ENCODE measurements around the gene PTCHD4.

The PTCHD4 gene

GRCh38 chr6:48067886-48068277 is 43.1 kb downstream of the PTCHD4 start:
- no peak overlapping the region for H3K4me3 ChIP-seq (ENCODE audit: insufficient read depth, low read length, poor library complexity, severe bottlenecking)
- H3K9me3 ChIP-seq (ENCODE audit: insufficient read depth, low read length), result no peaks in the 10 kb centered on the region
- H2AFZ ChIP-seq (ENCODE audit: low read depth, low read length, severe bottlenecking), result no peak overlapping the region
- H3K27ac ChIP-seq (ENCODE audit: low read depth, low read length), result no peak overlapping the region
- H3K36me3 ChIP-seq (ENCODE audit: low read length), result no peaks in the 10 kb centered on the region
- no peak for TF ChIP-seq EZH2phosphoT487 (conservative IDR thresholded peaks at IDR 0.05; ENCODE audit: low read length)
- TF ChIP-seq CTCF (IDR thresholded peaks at IDR 0.05; ENCODE audit: insufficient read depth, low read length, poor library complexity, severe bottlenecking), result no peak
- H3F3A ChIP-seq (ENCODE audit: insufficient read depth), result no peaks in the 10 kb centered on the region
- no peaks in the 10 kb centered on the region for H4K20me1 ChIP-seq (ENCODE audit: low read depth, low read length)
- no peak overlapping the region for H3K4me2 ChIP-seq (ENCODE audit: low read depth, low read length, poor library complexity, severe bottlenecking)
- H3K9me2 ChIP-seq (replicated peaks; ENCODE audit: insufficient read depth, low read length), result no peaks in the 10 kb centered on the region
- H3K79me2 ChIP-seq (ENCODE audit: insufficient read depth, low read length), result no peaks in the 10 kb centered on the region
- H3K27me3 ChIP-seq (ENCODE audit: low read length), result no peaks in the 10 kb centered on the region
- H3K9ac ChIP-seq (ENCODE audit: low read length), result no peak overlapping the region

- H3K9me2 ChIP-seq (replicated peaks; ENCODE audit: insufficient read depth, low read length), result no peaks in the 10 kb centered on the region
- no peaks in the 10 kb centered on the region for H3K79me2 ChIP-seq (ENCODE audit: insufficient read depth, low read length)
- H3K4me3 ChIP-seq (ENCODE audit: insufficient read depth, low read length, poor library complexity, severe bottlenecking), result no peak overlapping the region
Observed at GRCh38 chr6:48067148-48067712, 43.8 kb downstream of the PTCHD4 start.

GRCh38 chr6:48061265-48061990 is 49.6 kb downstream of the PTCHD4 start:
- Histone ChIP-seq H3K36me3 (ENCODE audit: low read length) (no peaks in the 10 kb centered on the region), H3K9me2 (replicated peaks; ENCODE audit: insufficient read depth, low read length) (no peaks in the 10 kb centered on the region), H3K79me2 (ENCODE audit: insufficient read depth, low read length) (no peaks in the 10 kb centered on the region), H3K4me2 (ENCODE audit: low read depth, low read length, poor library complexity, severe bottlenecking) (no peak overlapping the region), H4K20me1 (ENCODE audit: low read depth, low read length) (no peaks in the 10 kb centered on the region), H3K9me3 (ENCODE audit: insufficient read depth, low read length) (no peaks in the 10 kb centered on the region), H3F3A (ENCODE audit: insufficient read depth) (no peaks in the 10 kb centered on the region), H3K4me3 (ENCODE audit: insufficient read depth, low read length, poor library complexity, severe bottlenecking) (no peak overlapping the region), H2AFZ (ENCODE audit: low read depth, low read length, severe bottlenecking) (no peak overlapping the region), H3K27me3 (ENCODE audit: low read length) (no peaks in the 10 kb centered on the region), H3K27ac (ENCODE audit: low read depth, low read length) (no peak overlapping the region), H3K9ac (ENCODE audit: low read length) (no peak overlapping the region)
- TF ChIP-seq CTCF (IDR thresholded peaks at IDR 0.05; ENCODE audit: insufficient read depth, low read length, poor library complexity, severe bottlenecking) (no peak), EZH2phosphoT487 (conservative IDR thresholded peaks at IDR 0.05; ENCODE audit: low read length) (no peak)

More at GRCh38 chr6:48067148-48067712, 43.8 kb downstream of the PTCHD4 start:
- Histone ChIP-seq H3K36me3 (ENCODE audit: low read length) (no peaks in the 10 kb centered on the region), H3K27me3 (ENCODE audit: low read length) (no peaks in the 10 kb centered on the region), H3K4me2 (ENCODE audit: low read depth, low read length, poor library complexity, severe bottlenecking) (no peak overlapping the region), H3K9me3 (ENCODE audit: insufficient read depth, low read length) (no peaks in the 10 kb centered on the region), H4K20me1 (ENCODE audit: low read depth, low read length) (no peaks in the 10 kb centered on the region), H3F3A (ENCODE audit: insufficient read depth) (no peaks in the 10 kb centered on the region), H2AFZ (ENCODE audit: low read depth, low read length, severe bottlenecking) (no peak overlapping the region), H3K27ac (ENCODE audit: low read depth, low read length) (no peak overlapping the region), H3K9ac (ENCODE audit: low read length) (no peak overlapping the region)
- TF ChIP-seq EZH2phosphoT487 (conservative IDR thresholded peaks at IDR 0.05; ENCODE audit: low read length), result no peak
- no peak for TF ChIP-seq CTCF (IDR thresholded peaks at IDR 0.05; ENCODE audit: insufficient read depth, low read length, poor library complexity, severe bottlenecking)
